ENCODE measurements around the gene MAPKAPK3. TPM values are rescaled to one million over a fixed set of nuclear protein-coding genes. Genes with fewer than 3 reads are reported as not detected.
"Not testable (repeated sequence)": the region's sequence is repeated elsewhere in the genome, so short reads cannot be mapped to it uniquely, and the experiment has no call there.

The MAPKAPK3 gene
- total and polyA plus RNA-seq, 2 of the 4 experiments (the other 2 are of a cell fraction) = 38.3 to 57.2 TPM

DNA sequence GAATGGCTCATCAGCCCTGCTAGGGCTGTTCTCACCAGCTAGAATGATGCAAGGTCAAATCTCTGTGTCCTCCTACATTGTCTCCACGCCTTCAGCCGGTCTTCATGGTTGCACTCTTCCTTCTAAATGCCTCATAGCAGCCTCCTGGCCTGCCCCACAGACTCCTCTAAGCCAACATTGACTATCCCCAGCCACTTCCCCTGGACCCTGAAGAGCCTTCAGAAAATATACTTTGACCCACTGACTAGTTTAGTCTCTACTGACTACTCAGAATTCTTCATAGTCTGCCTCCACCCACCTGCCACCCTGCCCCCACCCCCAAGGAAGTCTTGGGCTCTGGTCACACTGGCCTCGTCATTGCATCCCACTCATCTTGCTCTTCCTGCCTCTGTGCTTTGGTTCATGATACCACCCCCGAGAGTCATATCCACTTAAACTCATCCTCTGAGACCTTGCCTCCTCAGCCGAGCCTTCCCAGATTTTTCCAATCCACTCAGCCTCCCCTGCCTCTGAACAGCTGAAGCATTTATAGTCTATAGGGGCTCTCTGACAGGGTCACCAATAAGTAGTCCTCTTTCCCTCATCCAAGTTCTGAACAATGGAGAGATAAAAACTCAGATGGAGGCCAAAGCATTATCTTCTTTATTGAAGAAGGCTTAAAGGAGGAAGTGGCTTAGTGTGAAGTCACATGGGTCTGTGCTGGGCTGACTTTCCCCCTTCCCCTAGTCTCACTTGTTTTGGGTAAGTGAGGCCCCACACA, 48.3 kb downstream of the MAPKAPK3 start:
- TF ChIP-seq MXI1 (IDR thresholded peaks at IDR 0.05; ENCODE audit: borderline replicate concordance, low read depth, low read length) = no peak
- TF ChIP-seq FOS (IDR thresholded peaks at IDR 0.05; ENCODE audit: low read depth, low read length) = no peak
- no peak for TF ChIP-seq CEBPB (IDR thresholded peaks at IDR 0.05; ENCODE audit: low read depth, low read length)
- no peak for TF ChIP-seq MAZ (IDR thresholded peaks at IDR 0.05; ENCODE audit: borderline replicate concordance, low read depth, low read length)
- TF ChIP-seq, protein P1, sequence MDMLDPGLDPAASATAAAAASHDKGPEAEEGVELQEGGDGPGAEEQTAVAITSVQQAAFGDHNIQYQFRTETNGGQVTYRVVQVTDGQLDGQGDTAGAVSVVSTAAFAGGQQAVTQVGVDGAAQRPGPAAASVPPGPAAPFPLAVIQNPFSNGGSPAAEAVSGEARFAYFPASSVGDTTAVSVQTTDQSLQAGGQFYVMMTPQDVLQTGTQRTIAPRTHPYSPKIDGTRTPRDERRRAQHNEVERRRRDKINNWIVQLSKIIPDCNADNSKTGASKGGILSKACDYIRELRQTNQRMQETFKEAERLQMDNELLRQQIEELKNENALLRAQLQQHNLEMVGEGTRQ (IDR thresholded peaks at IDR 0.05; ENCODE audit: low read depth, low read length) = no peak
- TF ChIP-seq MAFK (IDR thresholded peaks at IDR 0.05; ENCODE audit: low read depth, low read length) = no peak
- Histone ChIP-seq H2AFZ (replicated peaks; ENCODE audit: low read length, poor library complexity) (no peak overlapping the region), H2AK5ac (ENCODE audit: low read depth, low read length) (no peak overlapping the region), H4K20me1 (ENCODE audit: insufficient read depth, low read length) (no peaks in the 10 kb centered on the region), H3K9me1 (ENCODE audit: insufficient read depth, low read length) (no peaks in the 10 kb centered on the region), H3K4me1 (ENCODE audit: control insufficient read depth, insufficient read depth, low read length) (no peaks in the 10 kb centered on the region), H3K18ac (ENCODE audit: low read depth, low read length) (no peak overlapping the region), H3K4me3 (ENCODE audit: insufficient read depth, low read depth, low read length) (no peak overlapping the region), H4K8ac (ENCODE audit: low read depth in 2 of 2, low read length in 2 of 2) (no peak overlapping the region), H2AK9ac (replicated peaks; ENCODE audit: low read depth, low read length, poor library complexity) (no peak overlapping the region), H3K56ac (ENCODE audit: extremely low read depth, insufficient read depth, low read length) (no peak overlapping the region), H3K9me3 (ENCODE audit: control insufficient read depth, insufficient read depth, low read length) (no peaks in the 10 kb centered on the region), H2BK20ac (ENCODE audit: low read depth, low read length) (no peak overlapping the region), H3K27me3 (ENCODE audit: control insufficient read depth, insufficient read depth, low read length) (peaks cover 16% of the 10 kb centered on the region), H3K36me3 (ENCODE audit: control insufficient read depth, insufficient read depth, low read length) (no peaks in the 10 kb centered on the region), H3K79me1 (ENCODE audit: low read depth in 1 of 2, low read length in 2 of 2) (no peaks in the 10 kb centered on the region), H2BK15ac (ENCODE audit: low read depth, low read length) (no peak overlapping the region), H3K4ac (ENCODE audit: low read depth, low read length) (no peak overlapping the region), H2BK5ac (ENCODE audit: low read depth, low read length, poor library complexity, severe bottlenecking) (no peak overlapping the region), H3K4me2 (ENCODE audit: low read depth, low read length) (no peak overlapping the region), H3K14ac (replicated peaks; ENCODE audit: low read depth, low read length) (no peak overlapping the region), H4K5ac (ENCODE audit: low read depth, low read length) (no peak overlapping the region), H2BK120ac (ENCODE audit: low read depth, low read length) (no peak overlapping the region), H3K27ac (ENCODE audit: insufficient read depth, low read length) (no peak overlapping the region), H3K9ac (ENCODE audit: low read depth, low read length) (no peak overlapping the region), H3K23ac (ENCODE audit: low read depth, low read length) (no peak overlapping the region), H4K91ac (ENCODE audit: insufficient read depth, low read depth, low read length) (no peak overlapping the region)
- 71% methylated on average over 3 of the region's 5 CpGs; no CpG with 5 or more reads in 1 of the 2 experiments for WGBS, 2 experiments (ENCODE audit: extremely low coverage in 2 of 2, insufficient read length in 1 of 2)
- intact Hi-C loops (cut with micrococcal nuclease) = no loop called here
- dilution Hi-C loops (cut with HindIII; ENCODE audit: low sequenced_read_pairs, unreplicated experiment) = no loop called here
- ATAC-seq (ENCODE audit: low read depth) (no peak), DNase-seq (no peak)
- POLR2A ChIA-PET (ENCODE audit: unreplicated experiment) = interaction anchor here (0.6 kb wide), 1 partner anchor 11 kb away, joined by 6 read pairs; no protein-coding TSS in a partner anchor
- in situ Hi-C loops (cut with MboI; ENCODE audit: low sequenced_read_pairs) = no loop called here
- no TSS peak for BruUV-seq (replicated peaks)
- CTCF ChIA-PET = interaction anchor here (0.6 kb wide), 1 partner anchor 66 kb away, joined by 3 read pairs; no protein-coding TSS in a partner anchor

DNA sequence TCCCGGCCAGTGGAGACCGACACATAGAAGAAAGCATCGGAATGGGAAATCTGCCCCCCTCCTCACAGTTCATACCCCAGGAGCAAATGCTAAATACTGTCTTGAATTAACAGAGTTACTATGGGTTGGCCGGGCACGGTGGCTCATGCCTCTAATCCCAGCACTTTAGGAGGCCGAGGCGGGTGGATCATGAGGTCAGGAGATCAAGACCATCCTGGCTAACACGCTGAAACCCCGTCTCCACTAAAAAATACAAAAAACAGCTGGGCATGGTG, 48.8 kb downstream of the MAPKAPK3 start:
- H3K27ac ChIP-seq (ENCODE audit: insufficient read depth, low read length); H2AFZ ChIP-seq (replicated peaks; ENCODE audit: low read length, poor library complexity); in situ Hi-C loops (cut with MboI; ENCODE audit: low sequenced_read_pairs); H2BK15ac ChIP-seq (ENCODE audit: low read depth, low read length); H2BK20ac ChIP-seq (ENCODE audit: low read depth, low read length); H3K4ac ChIP-seq (ENCODE audit: low read depth, low read length); dilution Hi-C loops (cut with HindIII; ENCODE audit: low sequenced_read_pairs, unreplicated experiment); H2BK5ac ChIP-seq (ENCODE audit: low read depth, low read length, poor library complexity, severe bottlenecking); H3K9ac ChIP-seq (ENCODE audit: low read depth, low read length); DNase-seq; H3K56ac ChIP-seq (ENCODE audit: extremely low read depth, insufficient read depth, low read length); H2AK5ac ChIP-seq (ENCODE audit: low read depth, low read length); H3K18ac ChIP-seq (ENCODE audit: low read depth, low read length); H3K79me1 ChIP-seq (ENCODE audit: low read depth in 1 of 2, low read length in 2 of 2); H3K36me3 ChIP-seq (ENCODE audit: control insufficient read depth, insufficient read depth, low read length); CTCF ChIA-PET; H4K5ac ChIP-seq (ENCODE audit: low read depth, low read length); H2AK9ac ChIP-seq (replicated peaks; ENCODE audit: low read depth, low read length, poor library complexity); H3K14ac ChIP-seq (replicated peaks; ENCODE audit: low read depth, low read length); BruUV-seq (replicated peaks); H3K4me3 ChIP-seq (ENCODE audit: insufficient read depth, low read depth, low read length); H4K91ac ChIP-seq (ENCODE audit: insufficient read depth, low read depth, low read length); H3K4me2 ChIP-seq (ENCODE audit: low read depth, low read length); H3K4me1 ChIP-seq (ENCODE audit: control insufficient read depth, insufficient read depth, low read length); H4K8ac ChIP-seq (ENCODE audit: low read depth in 2 of 2, low read length in 2 of 2); H3K23ac ChIP-seq (ENCODE audit: low read depth, low read length); H3K9me3 ChIP-seq (ENCODE audit: control insufficient read depth, insufficient read depth, low read length); H4K20me1 ChIP-seq (ENCODE audit: insufficient read depth, low read length); ATAC-seq (ENCODE audit: low read depth); H2BK120ac ChIP-seq (ENCODE audit: low read depth, low read length); H3K9me1 ChIP-seq (ENCODE audit: insufficient read depth, low read length); intact Hi-C loops (cut with micrococcal nuclease): not testable (repeated sequence)
- POLR2A ChIA-PET (ENCODE audit: unreplicated experiment) = interaction anchor here (0.6 kb wide), 1 partner anchor 11 kb away, joined by 6 read pairs; no protein-coding TSS in a partner anchor
- WGBS, 2 experiments (ENCODE audit: extremely low coverage in 2 of 2, insufficient read length in 1 of 2) = 81% methylated on average over 4 of the region's 9 CpGs; no CpG with 5 or more reads in 1 of the 2 experiments
- H3K27me3 ChIP-seq (ENCODE audit: control insufficient read depth, insufficient read depth, low read length) = peaks cover 16% of the 10 kb centered on the region

Data from IMR-90 (cell line).